ENCODE measurements around the gene IRX3. TPM values are rescaled to one million over a fixed set of nuclear protein-coding genes. Genes with fewer than 3 reads are reported as not detected.

Gene IRX3
- total RNA-seq, 1 experiment from 2014 or later: not detected

DNA sequence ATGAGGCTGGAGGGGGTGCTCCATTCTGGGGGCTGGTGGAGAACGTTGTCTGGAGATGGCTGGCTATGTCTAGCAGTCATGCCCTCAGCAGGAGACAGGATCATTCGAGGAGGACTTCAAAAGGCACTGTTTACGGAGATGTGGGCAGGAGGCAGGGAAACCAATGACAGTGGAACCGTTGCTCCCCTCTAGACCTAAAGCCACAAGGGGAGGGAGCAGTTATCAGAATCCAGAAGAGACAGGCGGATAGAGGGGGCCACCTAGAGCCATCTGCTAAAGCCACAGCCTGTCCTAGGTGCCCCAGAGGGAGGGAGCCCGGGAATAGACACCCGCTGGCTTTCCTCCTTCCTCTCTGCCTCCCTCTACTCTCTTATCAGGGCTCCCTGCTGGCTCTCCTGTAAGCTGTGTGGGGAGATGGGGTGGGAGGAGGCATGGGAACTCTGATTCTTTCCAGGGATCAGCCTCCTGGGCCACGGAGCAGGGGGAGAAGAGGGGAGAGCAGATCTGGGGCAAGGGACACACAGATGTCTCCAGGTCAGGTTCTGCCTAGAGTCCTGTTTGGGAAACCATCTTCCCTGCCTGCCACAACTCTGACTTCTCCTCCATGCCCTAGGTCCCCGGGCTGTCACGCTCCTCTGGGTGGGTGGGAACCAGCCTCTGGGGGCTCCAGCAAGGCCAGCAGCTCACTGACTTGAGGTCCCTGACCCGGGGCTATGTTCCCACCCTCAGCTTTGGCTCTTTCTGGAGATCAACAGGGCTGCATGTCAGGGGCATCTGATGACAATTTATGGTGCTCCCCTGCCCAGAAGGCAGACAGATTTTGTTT is 42.3 kb downstream of the IRX3 start:
- in situ Hi-C loops (cut with HindIII; ENCODE audit: low sequenced_read_pairs): no loop called here
- DNase-seq (ENCODE audit: low spot score): no peak

- DNase-seq (ENCODE audit: low spot score): no peak
- in situ Hi-C loops (cut with HindIII; ENCODE audit: low sequenced_read_pairs): no loop called here
Measured at GRCh38 chr16:54243202-54243601, 43.4 kb downstream of the IRX3 start.

DNA sequence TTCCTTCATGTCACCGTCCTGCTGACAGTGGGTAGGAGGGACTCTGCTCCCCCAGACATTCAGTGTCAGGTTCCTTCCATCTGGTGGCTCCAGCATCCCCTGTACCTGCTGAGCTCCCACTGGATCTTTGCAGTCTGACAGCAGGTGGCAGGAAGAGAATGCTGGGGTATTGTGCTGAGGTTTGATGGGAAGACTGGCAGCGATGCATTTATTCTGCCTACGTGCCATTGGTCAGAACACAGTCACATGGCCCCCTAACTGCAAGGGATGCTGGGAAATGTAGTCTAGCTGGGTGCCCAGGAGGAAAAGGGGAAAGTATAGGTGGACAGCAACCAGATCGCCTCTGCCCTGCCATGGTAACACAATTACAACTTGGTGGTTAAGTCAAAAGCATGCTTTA is 44.4 kb downstream of the IRX3 start:
- DNase-seq (ENCODE audit: low spot score): no peak
- in situ Hi-C loops (cut with HindIII; ENCODE audit: low sequenced_read_pairs): no loop called here

DNA sequence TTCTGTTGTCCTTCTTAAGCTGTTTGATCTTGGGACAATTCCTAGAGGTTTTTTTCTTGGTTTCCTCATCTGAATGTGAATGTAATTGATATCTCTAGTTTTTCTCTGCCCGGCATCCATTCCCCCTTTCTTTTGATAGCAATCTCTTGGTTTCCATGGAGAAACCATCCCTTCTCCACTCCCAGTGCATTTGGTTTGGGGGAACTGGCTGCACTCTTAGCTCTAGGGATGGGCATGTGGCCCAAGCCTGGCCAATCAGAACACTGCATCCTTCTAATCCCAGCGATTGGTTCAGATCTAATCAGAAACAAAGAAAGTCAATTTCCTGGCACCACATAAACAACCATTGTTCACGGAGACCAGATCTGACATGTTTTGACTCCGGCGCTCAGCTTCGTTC is 45.1 kb downstream of the IRX3 start:
- in situ Hi-C loops (cut with HindIII; ENCODE audit: low sequenced_read_pairs): no loop called here
- no peak for DNase-seq (ENCODE audit: low spot score)

GRCh38 chr16:54240271-54241129 is 46.1 kb downstream of the IRX3 start:
- in situ Hi-C loops (cut with HindIII; ENCODE audit: low sequenced_read_pairs): no loop called here
- DNase-seq (ENCODE audit: low spot score): no peak

- in situ Hi-C loops (cut with HindIII; ENCODE audit: low sequenced_read_pairs): no loop called here
- DNase-seq (ENCODE audit: low spot score): no peak
Measured at GRCh38 chr16:54239456-54239855, 47.1 kb downstream of the IRX3 start.

GRCh38 chr16:54236773-54237172 is 49.8 kb downstream of the IRX3 start:
- in situ Hi-C loops (cut with HindIII; ENCODE audit: low sequenced_read_pairs): no loop called here
- no peak for DNase-seq (ENCODE audit: low spot score)

DNA sequence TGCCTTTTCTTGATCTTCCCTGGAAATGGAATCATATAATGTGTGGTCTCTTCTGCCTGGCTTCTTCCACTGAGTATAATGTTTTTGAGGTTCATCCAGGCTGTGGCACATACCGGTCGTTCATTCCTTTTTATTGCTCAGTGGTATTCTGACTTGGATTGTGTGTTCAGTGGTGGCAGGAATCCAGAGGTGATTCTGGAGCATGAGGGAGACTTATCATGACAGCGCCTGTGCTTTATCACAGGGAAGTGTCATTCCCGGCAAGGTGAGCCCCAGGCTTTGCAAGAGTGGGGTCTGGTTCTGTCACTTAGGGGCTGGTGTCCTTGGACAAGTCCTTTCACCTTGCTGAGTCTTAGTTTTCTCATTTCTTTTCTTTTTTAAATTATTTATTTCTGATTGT is 53.0 kb downstream of the IRX3 start:
- DNase-seq (ENCODE audit: low spot score): no peak
- in situ Hi-C loops (cut with HindIII; ENCODE audit: low sequenced_read_pairs): no loop called here

All from G401 (cell line).